GM21367 (cell line): ENCODE measurements around the gene LINGO3.
"Not testable (repeated sequence)": the region's sequence is repeated elsewhere in the genome, so short reads cannot be mapped to it uniquely, and the experiment has no call there.

Experiments
- ATAC-seq: cut with Tn5 transposase; IDR thresholded peaks from one replicate; pipeline ENCODE4 v1.9.1; 2021; ENCODE audit not compliant: unreplicated experiment

LINGO3 gene, protein sequence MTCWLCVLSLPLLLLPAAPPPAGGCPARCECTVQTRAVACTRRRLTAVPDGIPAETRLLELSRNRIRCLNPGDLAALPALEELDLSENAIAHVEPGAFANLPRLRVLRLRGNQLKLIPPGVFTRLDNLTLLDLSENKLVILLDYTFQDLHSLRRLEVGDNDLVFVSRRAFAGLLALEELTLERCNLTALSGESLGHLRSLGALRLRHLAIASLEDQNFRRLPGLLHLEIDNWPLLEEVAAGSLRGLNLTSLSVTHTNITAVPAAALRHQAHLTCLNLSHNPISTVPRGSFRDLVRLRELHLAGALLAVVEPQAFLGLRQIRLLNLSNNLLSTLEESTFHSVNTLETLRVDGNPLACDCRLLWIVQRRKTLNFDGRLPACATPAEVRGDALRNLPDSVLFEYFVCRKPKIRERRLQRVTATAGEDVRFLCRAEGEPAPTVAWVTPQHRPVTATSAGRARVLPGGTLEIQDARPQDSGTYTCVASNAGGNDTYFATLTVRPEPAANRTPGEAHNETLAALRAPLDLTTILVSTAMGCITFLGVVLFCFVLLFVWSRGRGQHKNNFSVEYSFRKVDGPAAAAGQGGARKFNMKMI

DNA sequence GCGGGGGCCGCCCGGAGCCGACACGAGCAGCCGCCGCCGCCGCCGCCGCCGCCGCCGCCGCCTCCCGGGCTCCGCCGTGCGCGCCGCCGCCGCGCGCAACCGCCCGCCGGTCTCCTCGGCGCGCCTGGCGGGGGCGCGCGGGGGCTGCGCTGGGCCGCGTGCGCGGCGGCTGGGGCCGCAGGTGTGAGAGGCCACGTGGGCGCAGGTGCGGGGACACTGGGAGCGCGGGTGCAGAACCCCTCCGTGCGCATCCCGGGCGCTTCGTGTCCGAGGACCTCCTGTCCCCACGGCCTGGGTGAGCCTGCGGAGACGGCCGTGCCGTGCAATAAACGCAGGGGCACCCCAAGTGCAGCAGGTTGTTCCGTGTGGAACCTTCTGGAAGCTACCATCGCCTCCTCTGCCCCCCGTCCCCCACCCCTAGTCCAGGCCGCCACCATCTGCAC is at the start of gene LINGO3:
Gene LINGO3 (minus strand): TSS at position 41 of the 443 bp plus-strand sequence. CDS start 16,378 bp downstream, outside the sequence.
- ATAC-seq: no peak

DNA sequence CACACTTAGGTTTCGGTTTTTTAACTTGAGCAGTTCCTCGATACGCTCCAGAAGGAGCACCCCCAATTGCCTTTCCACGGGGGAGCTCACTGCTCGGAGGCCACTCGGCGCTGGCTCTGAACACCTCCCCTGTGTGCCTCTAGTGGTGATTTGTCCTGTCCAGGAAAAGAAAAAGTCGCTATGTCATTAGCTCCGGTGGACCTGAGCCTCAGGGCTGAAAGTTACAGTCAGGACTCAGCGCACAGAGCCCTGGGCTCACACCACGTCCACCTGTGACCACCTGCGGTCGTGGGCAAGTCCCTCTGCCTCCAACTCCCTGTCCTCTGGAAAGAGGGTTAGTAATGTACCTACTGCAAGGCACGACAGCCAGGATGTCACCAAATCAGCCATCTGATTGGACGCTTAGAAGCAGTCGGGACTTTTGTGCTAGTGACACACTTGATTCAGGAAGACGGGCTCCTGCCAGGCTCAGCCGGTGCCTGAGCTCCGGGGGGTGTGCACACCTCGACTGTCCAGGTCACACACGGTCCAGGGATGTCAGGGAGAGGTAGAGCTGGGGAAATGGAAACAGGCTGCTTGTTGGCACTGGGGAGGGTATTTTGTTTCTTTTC is 48.2 kb upstream of the LINGO3 start:
- no peak for ATAC-seq

- no peak for ATAC-seq
Observed at GRCh38 chr19:2355168-2356035, 47.4 kb upstream of the LINGO3 start.

- ATAC-seq: no peak
Observed at GRCh38 chr19:2354670-2355069, 46.7 kb upstream of the LINGO3 start.

GRCh38 chr19:2353887-2354592 is 46.1 kb upstream of the LINGO3 start:
- ATAC-seq: no peak

- ATAC-seq: no peak
Observed at GRCh38 chr19:2353159-2353886, 45.4 kb upstream of the LINGO3 start.

DNA sequence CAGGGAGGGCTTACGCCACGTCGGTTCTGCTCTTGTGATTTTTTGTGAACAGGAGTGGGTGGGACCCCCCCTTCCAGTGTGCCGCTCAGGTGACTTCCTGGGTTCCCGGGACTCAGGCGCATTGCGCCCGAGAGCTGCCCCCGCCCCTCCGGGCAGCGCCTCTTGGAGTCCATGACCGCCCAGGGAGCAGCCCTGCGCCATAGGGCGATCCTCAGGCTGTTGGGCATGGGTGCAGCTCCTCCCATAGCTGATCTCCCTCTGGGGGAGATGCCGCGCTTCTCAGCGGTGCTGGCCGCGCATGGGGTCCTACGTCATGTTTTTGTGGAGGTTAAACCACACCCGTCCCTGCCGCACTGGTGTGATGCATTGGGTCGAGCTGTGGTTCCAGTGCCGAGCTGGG is 44.2 kb upstream of the LINGO3 start:
- no peak for ATAC-seq

- no peak for ATAC-seq
Observed at GRCh38 chr19:2351591-2351990, 43.6 kb upstream of the LINGO3 start.

DNA sequence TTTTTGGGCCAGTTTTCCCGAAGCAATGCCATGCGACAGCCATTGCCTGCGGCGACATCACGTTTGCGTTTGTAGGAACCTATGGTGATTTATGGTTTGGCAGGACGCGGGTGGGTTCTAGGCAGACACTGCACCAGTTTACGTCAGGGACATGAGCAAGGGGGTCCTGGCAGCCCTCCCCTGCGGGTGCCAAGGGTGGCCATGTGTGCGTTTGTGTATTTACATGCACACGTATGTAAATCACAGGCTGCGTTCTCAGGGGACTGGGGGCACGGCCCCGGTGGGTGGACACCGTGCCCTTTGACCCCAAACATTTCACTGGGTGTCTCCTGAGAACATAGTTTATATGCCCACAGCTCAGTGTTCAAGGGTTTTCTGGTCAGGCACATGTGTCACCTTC is 42.7 kb upstream of the LINGO3 start:
- ATAC-seq: no peak

- ATAC-seq: not testable (repeated sequence)
Observed at GRCh38 chr19:2349818-2350217, 41.9 kb upstream of the LINGO3 start.

DNA sequence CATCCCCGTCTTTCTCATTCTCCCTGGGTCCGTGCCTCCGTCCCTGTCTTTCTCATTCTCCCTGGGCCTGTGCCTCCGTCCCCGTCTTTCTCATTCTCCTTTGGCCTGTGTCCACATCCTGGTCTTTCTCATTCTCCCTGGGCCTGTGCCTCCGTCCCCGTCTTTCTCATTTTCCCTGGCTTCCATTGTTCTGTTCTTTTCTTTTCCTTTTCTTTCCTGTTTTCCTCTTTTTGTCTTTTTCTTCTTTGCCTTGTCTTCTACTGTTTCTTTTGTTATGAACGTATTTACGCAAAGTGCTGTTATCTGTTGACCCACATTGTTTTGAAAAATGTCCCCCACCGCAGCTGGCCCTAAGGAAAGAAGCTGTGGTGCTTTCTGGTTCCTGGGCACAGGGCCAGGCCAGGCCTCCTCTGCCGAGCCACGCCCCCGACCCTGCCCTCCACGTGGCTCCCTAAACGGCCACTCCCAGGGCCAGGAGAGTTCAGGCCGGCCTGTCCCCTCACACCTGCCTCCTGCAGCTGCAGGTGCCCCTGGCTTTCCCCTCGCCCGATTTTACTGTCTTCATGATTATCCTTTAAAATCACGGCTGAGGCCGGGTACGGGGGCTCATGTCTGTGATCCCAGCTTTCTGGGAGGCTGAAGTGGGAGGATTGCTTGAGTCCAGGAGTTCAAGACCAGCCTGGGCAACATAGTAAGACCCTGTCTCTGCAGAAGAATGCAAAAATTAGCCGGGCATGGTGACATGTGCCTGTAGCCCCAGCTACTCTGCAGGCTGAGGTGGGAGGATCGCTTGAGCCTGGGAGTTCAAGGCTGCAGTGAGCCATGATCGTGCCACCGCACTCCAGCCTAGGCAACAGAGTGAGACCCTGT is 38.1 kb upstream of the LINGO3 start:
- ATAC-seq: no peak

DNA sequence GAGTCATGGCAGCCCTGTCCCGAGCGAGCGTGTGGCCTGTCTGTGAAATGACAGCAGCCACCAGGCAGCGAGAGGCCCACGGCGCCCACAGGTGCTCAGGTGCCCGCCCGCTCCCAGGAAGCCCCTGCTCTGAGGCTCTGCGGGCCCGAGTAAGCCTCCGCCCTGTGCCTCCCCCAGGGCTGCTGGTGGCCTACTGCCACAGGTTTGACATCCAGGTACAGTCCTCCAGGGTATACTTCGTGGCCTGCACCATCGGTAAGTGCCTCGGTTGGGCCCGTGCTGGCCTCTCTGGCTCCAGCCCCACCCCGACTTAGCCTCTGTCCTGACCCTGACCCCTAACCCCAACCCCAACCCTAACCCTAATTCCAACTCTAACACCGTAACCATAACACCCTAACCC is 37.1 kb upstream of the LINGO3 start:
- no peak for ATAC-seq

- ATAC-seq: no peak
Observed at GRCh38 chr19:2344381-2344870, 36.5 kb upstream of the LINGO3 start.

DNA sequence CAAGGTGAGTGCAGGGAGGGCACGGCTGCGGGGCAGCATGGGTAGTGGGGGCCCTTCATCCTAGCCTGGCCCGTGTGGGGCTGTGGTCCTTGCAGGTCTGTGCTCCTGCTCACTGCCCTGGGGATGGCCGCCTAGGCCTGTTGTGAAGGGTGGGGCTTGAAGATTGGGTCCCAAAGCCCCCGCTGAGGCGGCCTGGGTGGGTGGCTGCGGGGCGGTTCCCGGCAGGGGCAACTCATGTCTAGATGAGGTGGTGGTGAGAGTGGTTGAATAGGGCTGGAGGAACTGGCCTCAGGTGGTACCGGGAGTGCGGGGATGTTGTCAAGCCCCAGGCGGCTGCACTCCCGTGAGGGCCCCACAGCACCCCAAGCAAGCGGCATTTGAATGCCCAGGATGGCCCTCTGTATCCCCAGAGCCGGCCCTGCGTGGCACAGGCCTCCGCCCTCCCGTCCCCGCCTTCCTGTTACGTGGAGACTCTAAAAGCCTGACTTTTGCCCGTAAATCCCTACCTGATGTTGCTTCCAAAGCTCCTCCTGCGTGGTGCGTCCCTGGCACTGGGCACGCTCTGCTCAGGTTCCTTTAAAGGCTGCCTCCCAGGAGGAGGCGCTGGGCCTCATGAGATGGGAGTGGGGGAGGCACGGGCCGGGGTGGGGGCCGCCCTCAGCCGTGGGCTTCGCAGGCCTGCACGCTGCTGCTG is 35.5 kb upstream of the LINGO3 start:
- ATAC-seq: no peak

GRCh38 chr19:2342656-2343288 is 34.8 kb upstream of the LINGO3 start:
- no peak for ATAC-seq

DNA sequence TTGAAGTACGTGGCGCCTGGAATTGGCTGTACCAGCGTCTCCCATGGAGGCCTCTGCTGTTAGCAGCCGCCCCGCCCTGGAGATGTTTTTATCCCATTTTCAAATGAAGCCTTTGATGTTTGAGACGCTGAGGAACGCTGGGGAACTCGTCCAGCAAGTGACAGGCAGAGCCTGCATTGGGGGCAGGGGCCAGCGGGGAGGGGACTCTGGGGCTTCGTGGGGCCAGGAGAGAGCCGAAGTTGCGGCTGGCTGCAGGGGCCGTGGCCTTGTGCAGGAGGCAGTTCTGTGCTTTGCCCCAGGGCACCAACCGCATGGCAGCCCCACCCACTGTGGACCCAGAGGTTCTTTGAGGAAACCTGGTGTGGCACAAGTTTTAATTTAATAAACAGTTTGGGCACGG is 34.0 kb upstream of the LINGO3 start:
- ATAC-seq: no peak

- ATAC-seq: no peak
Observed at GRCh38 chr19:2341244-2341751, 33.3 kb upstream of the LINGO3 start.
